Colonic mucosa (tissue), 4 donors: ENCODE data around the gene MET. TPM values are rescaled to one million over a fixed set of nuclear protein-coding genes. Genes with fewer than 3 reads are reported as not detected.

Source experiments
- DNase-seq: peaks from one replicate; pipeline ENCODE4 v3.0.0-alpha.2; 2020
- H3K27ac ChIP-seq: fragments of 200-600 bp; one replicate; pipeline ENCODE4 v1.8.0; 2021
- H3K27me3 ChIP-seq: fragments of 200-600 bp; one replicate; pipeline ENCODE4 v1.8.0; 2021
- H3K36me3 ChIP-seq: fragments of 200-600 bp; one replicate; pipeline ENCODE4 v1.8.0; 2021
- H3K4me1 ChIP-seq: fragments of 200-600 bp; one replicate; pipeline ENCODE4 v1.8.0; 2021; ENCODE audit warnings: mild to moderate bottlenecking
- H3K4me3 ChIP-seq: fragments of 200-600 bp; one replicate; pipeline ENCODE4 v1.8.0; 2021
- H3K9ac ChIP-seq, 2 donors: one replicate each; pipeline ENCODE4 v1.7.0; 2013; ENCODE audit warnings: control low read depth in 2 of 2, low read depth in 2 of 2, low read length in 2 of 2
- H3K9me3 ChIP-seq: fragments of 200-600 bp; one replicate; pipeline ENCODE4 v1.8.0; 2021
- CTCF ChIP-seq: fragments of 200-600 bp; IDR thresholded peaks from one replicate; pipeline ENCODE4 v1.8.0; 2022; ENCODE audit warnings: antibody characterized with exemption, mild to moderate bottlenecking
- intact Hi-C: fragments of 100-400 bp; cut with DNase I; formaldehyde crosslinking; loops from one replicate; pipeline ENCODE4 v1.14.1; 2022
- total RNA-seq, 2 donors: library from RNA; stranded (reverse); fragmentation: NEBNext Ultra II Directional in 1 of 2; extraction: Animal tissue kit (Norgen Biotek cat#: 25700) in 1 of 2; gene quantifications; one replicate each; pipeline ENCODE4 v1.2.1, GENCODE V29; 2021
- donor health status: healthy.
- donor health status: DM: no; HTN: no; CAD: no.
- donor health status: DM: no; HTN: no; CAD: no.

Gene MET
- total RNA-seq, 2 donors from 2014 or later = 38.3 to 45.3 TPM

DNA sequence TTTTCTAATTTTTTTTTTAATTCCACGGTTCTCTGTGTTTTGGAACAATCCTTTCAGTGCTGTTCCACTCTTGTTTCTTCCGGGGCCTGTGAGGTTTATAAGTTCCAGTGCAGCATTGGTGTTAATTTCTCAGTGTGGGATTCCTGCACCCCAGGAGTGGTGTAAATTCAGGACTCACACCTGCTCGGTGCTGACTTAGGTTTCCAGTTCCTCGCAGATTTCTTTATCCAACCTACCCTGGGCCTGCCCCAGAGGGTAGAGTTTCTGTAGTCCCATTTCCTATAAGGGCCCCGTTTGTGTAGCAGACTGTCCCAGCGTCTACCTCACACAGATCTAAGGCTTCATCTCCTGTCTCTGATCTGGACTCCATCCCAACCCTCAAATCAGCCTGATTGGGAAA lies 27.4 kb upstream of the MET start:
- Histone ChIP-seq H3K9me3 (no peaks in the 10 kb centered on the region), H3K27ac (no peak overlapping the region), H3K9ac (no peak overlapping the region), H3K4me3 (no peak overlapping the region), H3K36me3 (no peaks in the 10 kb centered on the region), H3K27me3 (no peaks in the 10 kb centered on the region), H3K4me1 (no peaks in the 10 kb centered on the region)
- intact Hi-C loops = no loop called here
- TF ChIP-seq CTCF = no peak
- DNase-seq = no peak

GRCh38 chr7:116647290-116647689 lies 24.7 kb upstream of the MET start:
- no peaks in the 10 kb centered on the region for H3K27me3 ChIP-seq
- H3K4me3 ChIP-seq = no peak overlapping the region
- no peaks in the 10 kb centered on the region for H3K4me1 ChIP-seq
- DNase-seq = no peak
- H3K9me3 ChIP-seq = no peaks in the 10 kb centered on the region
- no peaks in the 10 kb centered on the region for H3K36me3 ChIP-seq
- intact Hi-C loops = no loop called here
- H3K27ac ChIP-seq = no peak overlapping the region
- H3K9ac ChIP-seq = no peak overlapping the region
- no peak for TF ChIP-seq CTCF

DNA sequence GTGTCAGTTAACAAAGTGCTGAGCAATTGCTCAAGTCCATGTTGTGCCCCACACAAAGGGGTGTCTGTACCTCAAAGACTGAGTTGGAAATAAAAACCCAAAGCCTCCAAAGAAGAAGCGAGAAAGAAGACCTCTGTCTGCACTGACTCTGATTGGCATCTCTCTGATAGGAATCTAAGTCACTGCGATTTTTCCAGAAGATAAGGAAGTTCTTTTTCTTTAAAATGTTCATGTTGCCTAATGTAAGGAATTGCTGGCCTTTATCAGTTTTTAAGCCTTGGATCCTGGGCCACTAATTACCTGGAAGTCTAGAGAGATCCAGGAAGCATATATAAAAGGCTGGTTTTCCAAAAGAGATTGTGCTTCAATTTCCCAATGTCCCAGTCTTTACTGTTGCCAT lies 24.1 kb upstream of the MET start:
- Histone ChIP-seq H3K36me3 (no peaks in the 10 kb centered on the region), H3K27me3 (no peaks in the 10 kb centered on the region), H3K9ac (no peak overlapping the region), H3K4me1 (no peaks in the 10 kb centered on the region), H3K4me3 (no peak overlapping the region), H3K27ac (no peak overlapping the region), H3K9me3 (no peaks in the 10 kb centered on the region)
- DNase-seq = no peak
- intact Hi-C loops = no loop called here
- TF ChIP-seq CTCF = no peak

DNA sequence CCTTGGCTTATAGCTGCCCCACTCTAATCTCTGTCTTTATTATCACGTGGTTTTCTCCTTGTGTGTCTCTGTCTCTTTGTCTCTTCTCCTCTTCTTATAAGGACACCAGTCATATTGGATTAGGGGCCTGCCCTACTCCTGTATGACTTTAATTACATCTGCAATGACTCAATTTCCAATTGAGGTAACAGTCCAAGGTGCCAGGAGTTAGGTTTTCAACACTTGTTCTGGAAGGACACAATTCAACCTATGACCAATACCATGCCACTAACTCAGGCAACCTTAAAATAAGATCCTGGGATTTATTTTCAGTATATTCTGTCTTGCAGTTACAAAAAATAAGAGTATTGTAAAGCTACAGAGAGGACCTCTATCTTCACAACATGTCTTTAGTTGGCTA lies 21.6 kb upstream of the MET start:
- TF ChIP-seq CTCF = no peak
- no peaks in the 10 kb centered on the region for H3K9me3 ChIP-seq
- H3K9ac ChIP-seq = no peak overlapping the region
- H3K4me3 ChIP-seq = no peak overlapping the region
- no peak for DNase-seq
- no peaks in the 10 kb centered on the region for H3K36me3 ChIP-seq
- intact Hi-C loops = no loop called here
- H3K27me3 ChIP-seq = no peaks in the 10 kb centered on the region
- no peak overlapping the region for H3K27ac ChIP-seq
- H3K4me1 ChIP-seq = no peaks in the 10 kb centered on the region

GRCh38 chr7:116652793-116653192 lies 19.2 kb upstream of the MET start:
- Histone ChIP-seq H3K27ac (no peak overlapping the region), H3K4me3 (no peak overlapping the region), H3K9ac (no peak overlapping the region), H3K27me3 (no peaks in the 10 kb centered on the region), H3K36me3 (no peaks in the 10 kb centered on the region), H3K4me1 (no peaks in the 10 kb centered on the region), H3K9me3 (no peaks in the 10 kb centered on the region)
- intact Hi-C loops = no loop called here
- no peak for DNase-seq
- no peak for TF ChIP-seq CTCF

- H3K36me3 ChIP-seq = no peaks in the 10 kb centered on the region
- no peak overlapping the region for H3K4me3 ChIP-seq
- H3K27ac ChIP-seq = no peak overlapping the region
- no peaks in the 10 kb centered on the region for H3K4me1 ChIP-seq
- no peaks in the 10 kb centered on the region for H3K27me3 ChIP-seq
- H3K9me3 ChIP-seq = no peaks in the 10 kb centered on the region
- no peak for TF ChIP-seq CTCF
- no peak overlapping the region for H3K9ac ChIP-seq
- intact Hi-C loops = no loop called here
- no peak for DNase-seq
These were observed 18.8 kb upstream of the MET start for GRCh38 chr7:116653204-116653603.
